ENCODE results near the gene SOAT1.

DNA sequence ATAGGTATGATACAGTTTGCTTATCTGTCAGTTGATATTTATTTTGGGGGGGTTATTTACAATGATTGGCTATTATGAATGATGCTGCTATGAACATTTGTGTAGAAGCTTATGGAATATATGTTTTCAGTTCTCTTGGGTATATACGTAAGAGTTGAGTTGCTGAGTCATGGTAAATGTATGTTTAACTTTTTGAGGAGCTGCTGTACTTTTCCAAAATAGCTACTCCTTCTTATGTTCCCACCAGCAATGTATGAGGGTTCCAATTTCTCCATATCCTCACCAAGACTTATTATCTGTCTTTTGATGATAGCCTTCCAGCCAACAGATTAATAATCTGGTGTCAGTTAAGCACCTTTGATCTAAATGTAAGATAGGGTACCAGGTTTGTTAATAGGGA is 11.9 kb downstream of the SOAT1 start:
- no peak for TF ChIP-seq POLR2A (IDR thresholded peaks at IDR 0.05)
- no peak for TF ChIP-seq CTCF (IDR thresholded peaks at IDR 0.05)

All from tibial nerve (tissue), 3 donors.